Measurements from ENCODE around the gene PCDHA11.
A peak's percentile ranks its signal among the peaks of the same experiment; 100 is the strongest.
"Not testable (repeated sequence)": the region's sequence is repeated elsewhere in the genome, so short reads cannot be mapped to it uniquely, and the experiment has no call there.

Gene PCDHA11, protein sequence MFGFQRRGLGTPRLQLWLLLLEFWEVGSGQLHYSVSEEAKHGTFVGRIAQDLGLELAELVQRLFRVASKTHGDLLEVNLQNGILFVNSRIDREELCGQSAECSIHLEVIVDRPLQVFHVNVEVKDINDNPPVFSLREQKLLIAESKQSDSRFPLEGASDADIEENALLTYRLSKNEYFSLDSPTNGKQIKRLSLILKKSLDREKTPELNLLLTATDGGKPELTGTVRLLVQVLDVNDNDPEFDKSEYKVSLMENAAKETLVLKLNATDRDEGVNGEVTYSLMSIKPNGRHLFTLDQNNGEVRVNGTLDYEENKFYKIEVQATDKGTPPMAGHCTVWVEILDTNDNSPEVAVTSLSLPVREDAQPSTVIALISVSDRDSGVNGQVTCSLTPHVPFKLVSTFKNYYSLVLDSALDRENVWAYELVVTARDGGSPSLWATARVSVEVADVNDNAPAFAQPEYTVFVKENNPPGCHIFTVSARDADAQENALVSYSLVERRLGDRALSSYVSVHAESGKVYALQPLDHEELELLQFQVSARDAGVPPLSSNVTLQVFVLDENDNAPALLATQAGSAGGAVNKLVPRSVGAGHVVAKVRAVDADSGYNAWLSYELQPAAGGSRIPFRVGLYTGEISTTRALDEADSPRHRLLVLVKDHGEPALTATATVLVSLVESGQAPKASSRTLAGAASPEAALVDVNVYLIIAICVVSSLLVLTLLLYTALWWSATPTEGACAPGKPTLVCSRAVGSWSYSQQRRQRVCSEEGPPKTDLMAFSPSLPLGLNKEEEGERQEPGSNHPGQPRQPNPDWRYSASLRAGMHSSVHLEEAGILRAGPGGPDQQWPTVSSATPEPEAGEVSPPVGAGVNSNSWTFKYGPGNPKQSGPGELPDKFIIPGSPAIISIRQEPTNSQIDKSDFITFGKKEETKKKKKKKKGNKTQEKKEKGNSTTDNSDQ

DNA sequence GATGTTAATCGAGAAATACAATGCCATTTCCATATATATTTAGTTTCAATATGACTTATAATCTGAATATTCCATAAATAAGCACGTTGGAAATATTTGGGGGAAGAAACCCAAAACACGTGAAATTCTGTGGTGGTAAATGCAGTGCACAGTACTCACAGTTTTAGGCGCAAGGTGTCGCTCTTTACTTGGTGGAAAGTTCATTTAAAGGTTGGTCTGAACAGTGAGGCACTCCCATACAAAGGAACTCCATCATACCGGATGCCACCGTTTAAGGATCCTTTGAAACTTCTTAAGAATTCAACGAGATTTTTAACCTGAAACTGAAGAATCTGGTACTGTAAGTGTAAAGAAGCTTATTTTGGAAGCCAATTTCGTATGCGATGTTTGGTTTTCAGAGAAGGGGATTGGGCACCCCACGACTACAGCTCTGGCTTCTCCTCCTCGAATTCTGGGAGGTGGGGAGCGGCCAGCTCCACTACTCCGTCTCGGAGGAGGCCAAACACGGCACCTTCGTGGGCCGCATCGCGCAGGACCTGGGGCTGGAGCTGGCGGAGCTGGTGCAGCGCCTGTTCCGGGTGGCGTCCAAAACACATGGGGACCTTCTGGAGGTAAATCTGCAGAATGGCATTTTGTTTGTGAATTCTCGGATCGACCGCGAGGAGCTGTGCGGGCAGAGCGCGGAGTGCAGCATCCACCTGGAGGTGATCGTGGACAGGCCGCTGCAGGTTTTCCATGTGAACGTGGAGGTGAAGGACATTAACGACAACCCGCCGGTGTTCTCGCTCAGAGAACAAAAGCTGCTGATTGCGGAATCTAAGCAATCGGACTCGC lies at the start of gene PCDHA11:
PCDHA11 (plus strand) TSS at position 237 of the 834 bp plus-strand sequence; CDS start at position 384, 147 bp downstream.
- no peak for DNase-seq

DNA sequence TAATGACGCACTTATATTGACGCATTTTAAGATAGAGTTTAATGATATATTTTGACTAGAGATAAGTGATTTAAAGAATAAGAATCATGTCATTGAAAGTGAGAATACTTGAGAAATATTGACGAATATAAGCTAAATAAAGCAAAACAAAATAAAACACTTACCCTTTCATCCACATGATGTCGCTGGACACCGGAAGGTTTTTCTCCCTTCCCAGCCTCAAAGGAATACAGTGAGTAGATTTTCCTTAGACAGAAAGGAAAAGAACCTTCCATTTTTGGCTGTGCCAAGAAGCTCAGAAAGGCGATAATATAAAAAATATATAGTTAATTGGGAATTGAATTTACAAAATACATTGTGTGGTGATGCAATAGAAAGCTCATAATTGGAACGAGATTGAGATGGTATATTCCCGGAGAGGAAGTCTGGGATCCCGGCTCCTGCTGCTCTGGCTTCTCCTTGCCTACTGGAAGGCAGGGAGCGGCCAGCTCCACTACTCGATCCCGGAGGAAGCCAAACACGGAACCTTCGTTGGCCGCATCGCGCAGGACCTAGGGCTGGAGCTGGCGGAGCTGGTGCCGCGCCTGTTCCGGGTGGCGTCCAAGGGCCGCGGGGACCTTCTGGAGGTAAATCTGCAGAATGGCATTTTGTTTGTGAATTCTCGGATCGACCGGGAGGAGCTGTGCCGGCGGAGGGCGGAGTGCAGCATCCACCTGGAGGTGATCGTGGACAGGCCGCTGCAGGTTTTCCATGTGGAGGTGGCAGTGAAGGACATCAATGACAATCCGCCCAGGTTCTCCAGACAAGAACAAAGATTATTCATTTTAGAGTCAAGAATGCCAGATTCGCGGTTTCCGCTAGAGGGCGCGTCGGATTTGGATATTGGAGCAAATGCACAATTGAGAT lies 47.1 kb upstream of the PCDHA11 start, which contains the start of gene PCDHA5:
PCDHA5 (plus strand) TSS at position 239 of the 906 bp plus-strand sequence.
- no peak for DNase-seq

DNA sequence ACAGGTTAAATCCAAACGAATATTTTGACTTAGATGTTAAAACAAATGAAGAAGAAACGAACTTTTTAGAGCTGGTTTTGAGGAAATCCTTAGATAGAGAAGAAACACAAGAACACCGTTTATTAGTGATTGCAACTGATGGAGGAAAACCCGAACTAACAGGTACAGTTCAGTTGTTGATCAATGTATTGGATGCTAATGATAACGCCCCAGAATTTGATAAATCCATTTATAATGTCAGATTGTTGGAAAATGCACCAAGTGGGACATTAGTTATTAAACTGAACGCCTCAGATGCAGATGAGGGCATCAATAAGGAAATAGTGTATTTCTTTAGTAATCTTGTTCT lies 46.5 kb upstream of the PCDHA11 start:
- no peak for DNase-seq

DNA sequence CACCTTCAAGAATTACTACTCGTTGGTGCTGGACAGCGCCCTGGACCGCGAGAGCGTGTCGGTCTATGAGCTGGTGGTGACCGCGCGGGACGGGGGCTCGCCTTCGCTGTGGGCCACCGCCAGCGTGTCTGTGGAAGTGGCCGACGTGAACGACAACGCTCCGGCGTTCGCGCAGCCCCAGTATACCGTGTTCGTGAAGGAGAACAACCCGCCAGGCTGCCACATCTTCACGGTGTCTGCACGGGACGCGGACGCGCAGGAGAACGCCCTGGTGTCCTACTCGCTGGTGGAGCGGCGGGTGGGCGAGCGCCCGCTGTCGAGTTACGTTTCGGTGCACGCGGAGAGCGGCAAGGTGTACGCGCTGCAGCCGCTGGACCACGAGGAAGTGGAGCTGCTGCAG lies 45.8 kb upstream of the PCDHA11 start:
- not testable (repeated sequence) for DNase-seq

DNA sequence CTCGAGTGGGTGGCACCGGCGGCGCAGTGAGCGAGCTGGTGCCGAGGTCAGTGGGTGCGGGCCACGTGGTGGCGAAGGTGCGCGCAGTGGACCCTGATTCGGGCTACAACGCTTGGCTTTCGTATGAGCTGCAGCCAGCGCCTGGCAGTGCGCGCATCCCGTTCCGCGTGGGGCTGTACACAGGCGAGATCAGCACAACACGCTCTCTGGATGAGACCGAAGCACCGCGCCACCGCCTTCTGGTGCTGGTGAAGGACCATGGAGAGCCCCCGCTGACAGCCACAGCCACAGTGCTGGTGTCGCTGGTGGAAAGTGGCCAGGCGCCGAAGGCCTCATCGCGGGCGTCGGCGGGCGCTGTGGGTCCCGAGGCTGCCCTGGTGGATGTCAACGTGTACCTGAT lies 45.3 kb upstream of the PCDHA11 start:
- no peak for DNase-seq

DNA sequence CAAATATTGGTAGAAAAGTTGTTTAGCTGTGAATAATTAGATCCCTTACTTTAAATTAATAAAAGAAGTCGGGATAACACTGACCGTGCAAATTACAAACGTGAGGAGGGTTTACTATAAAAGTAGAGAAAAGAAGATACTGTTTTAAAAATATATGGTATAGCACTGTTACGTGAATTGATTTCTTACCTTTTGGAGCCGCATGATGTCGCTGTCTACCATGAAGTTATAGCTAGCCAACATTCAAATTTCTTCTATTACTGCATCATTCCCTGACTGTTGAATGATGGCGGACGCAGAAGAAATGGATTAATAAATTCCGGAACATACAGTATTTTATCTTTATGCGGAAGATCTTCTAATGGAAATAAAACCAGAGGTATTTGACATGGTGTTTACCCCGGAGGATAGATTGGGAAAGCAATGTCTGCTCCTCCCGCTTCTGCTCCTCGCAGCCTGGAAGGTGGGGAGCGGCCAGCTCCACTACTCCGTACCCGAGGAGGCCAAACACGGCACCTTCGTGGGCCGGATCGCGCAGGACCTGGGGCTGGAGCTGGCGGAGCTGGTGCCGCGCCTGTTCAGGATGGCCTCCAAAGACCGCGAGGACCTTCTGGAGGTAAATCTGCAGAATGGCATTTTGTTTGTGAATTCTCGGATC lies 40.9 kb upstream of the PCDHA11 start, which contains the start of gene PCDHA6:
PCDHA6 (plus strand) TSS at position 257 of the 658 bp plus-strand sequence; CDS start at position 389, 132 bp downstream.
- no peak for DNase-seq

DNA sequence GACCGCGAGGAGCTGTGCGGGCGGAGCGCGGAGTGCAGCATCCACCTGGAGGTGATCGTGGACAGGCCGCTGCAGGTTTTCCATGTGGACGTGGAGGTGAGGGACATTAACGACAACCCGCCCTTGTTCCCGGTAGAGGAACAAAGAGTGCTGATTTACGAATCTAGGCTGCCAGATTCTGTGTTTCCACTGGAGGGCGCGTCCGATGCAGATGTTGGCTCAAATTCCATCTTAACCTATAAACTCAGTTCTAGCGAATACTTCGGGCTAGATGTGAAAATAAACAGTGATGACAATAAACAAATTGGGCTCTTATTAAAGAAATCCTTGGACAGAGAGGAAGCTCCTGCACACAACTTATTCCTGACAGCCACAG lies 40.4 kb upstream of the PCDHA11 start:
- DNase-seq: no peak

DNA sequence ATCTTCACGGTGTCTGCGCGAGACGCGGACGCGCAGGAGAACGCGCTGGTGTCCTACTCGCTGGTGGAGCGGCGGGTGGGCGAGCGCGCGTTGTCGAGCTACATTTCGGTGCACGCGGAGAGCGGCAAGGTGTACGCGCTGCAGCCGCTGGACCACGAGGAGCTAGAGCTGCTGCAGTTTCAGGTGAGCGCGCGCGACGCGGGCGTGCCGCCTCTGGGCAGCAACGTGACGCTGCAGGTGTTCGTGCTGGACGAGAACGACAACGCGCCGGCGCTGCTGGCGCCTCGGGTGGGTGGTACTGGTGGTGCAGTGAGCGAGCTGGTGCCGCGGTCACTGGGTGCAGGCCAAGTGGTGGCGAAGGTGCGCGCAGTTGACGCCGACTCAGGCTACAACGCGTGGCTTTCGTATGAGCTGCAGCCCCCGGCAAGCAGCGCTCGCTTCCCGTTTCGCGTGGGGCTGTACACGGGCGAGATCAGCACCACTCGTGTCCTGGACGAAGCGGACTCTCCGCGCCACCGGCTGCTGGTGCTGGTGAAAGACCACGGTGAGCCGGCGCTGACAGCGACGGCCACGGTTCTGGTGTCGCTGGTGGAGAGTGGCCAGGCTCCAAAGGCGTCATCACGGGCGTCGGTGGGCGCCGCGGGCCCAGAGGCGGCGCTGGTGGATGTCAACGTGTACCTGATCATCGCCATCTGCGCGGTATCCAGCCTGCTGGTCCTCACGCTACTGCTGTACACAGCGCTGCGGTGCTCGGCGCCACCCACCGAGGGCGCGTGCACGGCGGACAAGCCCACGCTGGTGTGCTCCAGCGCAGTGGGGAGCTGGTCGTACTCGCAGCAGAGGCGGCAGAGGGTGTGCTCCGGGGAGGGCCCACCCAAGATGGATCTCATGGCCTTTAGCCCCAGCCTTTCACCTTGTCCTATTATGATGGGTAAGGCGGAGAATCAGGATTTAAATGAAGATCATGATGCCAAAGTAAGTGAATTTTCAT lies 39.0 kb upstream of the PCDHA11 start:
- not testable (repeated sequence) for DNase-seq

DNA sequence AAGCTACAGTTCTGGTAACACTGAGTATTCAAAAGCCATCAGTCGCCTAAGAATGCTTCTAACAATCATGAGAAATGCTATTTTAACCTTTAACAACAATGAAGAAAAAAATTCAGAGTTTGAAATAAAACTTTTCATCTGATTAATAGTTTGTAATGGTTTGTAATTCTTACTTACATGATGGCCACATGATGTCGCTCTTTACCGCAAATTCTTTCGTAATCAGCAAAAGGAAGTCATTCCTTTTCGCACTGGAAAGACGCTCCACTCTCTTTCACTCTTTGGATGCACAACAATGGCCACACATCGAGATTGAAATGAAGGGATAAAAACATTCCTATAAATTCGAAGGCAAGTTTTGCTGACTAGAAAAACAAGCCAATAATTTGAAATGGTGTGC lies 34.8 kb upstream of the PCDHA11 start, which contains the start of gene PCDHA7:
PCDHA7 (plus strand) TSS at position 277 of the 400 bp plus-strand sequence; CDS start at position 392, 115 bp downstream.
- DNase-seq: no peak

DNA sequence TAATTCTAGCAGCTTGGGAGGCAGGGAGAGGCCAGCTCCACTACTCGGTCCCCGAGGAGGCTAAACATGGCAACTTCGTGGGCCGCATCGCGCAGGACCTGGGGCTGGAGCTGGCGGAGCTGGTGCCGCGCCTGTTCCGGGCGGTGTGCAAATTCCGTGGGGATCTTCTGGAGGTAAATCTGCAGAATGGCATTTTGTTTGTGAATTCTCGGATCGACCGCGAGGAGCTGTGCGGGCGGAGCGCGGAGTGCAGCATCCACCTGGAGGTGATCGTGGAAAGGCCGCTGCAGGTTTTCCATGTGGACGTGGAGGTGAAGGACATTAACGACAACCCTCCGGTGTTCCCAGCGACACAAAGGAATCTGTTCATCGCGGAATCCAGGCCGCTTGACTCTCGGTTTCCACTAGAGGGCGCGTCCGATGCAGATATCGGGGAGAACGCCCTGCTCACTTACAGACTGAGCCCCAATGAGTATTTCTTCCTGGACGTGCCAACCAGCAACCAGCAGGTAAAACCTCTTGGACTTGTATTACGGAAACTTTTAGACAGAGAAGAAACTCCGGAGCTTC lies 34.2 kb upstream of the PCDHA11 start:
- not testable (repeated sequence) for DNase-seq

DNA sequence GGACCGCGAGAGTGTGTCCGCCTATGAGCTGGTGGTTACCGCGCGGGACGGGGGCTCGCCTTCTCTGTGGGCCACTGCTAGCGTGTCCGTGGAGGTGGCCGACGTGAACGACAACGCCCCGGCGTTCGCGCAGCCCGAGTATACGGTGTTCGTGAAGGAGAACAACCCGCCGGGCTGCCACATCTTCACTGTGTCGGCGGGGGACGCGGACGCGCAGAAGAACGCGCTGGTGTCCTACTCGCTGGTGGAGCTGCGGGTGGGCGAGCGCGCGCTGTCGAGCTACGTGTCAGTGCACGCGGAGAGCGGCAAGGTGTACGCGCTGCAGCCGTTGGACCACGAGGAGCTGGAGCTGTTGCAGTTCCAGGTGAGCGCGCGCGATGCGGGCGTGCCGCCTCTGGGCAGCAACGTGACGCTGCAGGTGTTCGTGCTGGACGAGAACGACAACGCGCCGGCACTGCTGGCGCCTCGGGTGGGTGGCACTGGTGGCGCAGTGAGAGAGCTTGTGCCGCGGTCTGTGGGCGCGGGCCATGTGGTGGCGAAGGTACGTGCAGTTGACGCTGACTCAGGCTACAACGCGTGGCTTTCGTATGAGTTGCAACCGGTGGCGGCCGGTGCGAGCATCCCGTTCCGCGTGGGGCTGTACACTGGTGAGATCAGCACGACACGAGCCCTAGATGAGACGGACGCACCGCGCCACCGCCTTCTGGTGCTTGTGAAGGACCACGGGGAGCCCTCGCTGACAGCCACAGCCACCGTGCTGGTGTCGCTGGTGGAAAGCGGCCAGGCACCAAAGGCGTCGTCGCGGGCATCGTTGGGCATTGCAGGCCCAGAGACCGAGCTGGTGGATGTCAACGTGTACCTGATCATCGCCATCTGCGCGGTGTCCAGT lies 32.9 kb upstream of the PCDHA11 start:
- no peak for DNase-seq

DNA sequence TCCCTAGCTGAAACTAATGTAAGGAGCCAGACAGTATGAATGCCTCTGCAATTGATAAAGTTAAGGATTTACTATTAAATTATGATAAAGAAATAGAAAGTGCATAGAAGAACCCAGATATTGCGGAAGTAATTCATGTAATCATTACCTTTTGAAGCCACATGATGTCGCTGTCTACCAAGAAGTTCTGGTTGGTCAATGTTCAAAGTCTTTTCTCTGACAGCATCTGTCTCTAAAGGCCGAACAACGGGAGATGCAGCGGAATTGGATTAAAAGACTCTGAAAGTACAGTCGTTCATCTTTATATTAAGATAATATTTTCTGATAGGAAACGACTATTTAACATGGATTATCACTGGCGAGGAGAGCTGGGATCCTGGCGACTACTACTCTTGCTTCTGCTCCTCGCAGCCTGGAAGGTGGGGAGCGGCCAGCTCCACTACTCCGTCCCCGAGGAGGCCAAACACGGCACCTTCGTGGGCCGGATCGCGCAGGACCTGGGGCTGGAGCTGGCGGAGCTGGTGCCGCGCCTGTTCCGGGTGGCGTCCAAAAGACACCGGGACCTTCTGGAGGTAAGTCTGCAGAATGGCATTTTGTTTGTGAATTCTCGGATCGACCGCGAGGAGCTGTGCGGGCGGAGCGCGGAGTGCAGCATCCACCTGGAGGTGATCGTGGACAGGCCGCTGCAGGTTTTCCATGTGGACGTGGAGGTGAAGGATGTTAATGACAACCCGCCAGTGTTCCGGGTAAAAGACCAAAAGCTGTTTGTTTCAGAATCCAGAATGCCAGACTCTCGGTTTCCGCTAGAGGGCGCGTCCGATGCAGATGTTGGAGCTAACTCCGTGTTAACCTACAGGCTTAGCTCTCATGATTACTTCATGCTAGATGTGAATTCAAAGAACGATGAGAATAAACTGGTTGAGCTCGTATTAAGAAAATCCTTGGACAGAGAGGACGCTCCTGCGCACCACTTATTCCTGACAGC lies 27.5 kb upstream of the PCDHA11 start, which contains the start of gene PCDHA8:
PCDHA8 (plus strand) TSS at position 210 of the 985 bp plus-strand sequence; CDS start at position 345, 135 bp downstream.
- DNase-seq: peak; percentile 86 to 87

DNA sequence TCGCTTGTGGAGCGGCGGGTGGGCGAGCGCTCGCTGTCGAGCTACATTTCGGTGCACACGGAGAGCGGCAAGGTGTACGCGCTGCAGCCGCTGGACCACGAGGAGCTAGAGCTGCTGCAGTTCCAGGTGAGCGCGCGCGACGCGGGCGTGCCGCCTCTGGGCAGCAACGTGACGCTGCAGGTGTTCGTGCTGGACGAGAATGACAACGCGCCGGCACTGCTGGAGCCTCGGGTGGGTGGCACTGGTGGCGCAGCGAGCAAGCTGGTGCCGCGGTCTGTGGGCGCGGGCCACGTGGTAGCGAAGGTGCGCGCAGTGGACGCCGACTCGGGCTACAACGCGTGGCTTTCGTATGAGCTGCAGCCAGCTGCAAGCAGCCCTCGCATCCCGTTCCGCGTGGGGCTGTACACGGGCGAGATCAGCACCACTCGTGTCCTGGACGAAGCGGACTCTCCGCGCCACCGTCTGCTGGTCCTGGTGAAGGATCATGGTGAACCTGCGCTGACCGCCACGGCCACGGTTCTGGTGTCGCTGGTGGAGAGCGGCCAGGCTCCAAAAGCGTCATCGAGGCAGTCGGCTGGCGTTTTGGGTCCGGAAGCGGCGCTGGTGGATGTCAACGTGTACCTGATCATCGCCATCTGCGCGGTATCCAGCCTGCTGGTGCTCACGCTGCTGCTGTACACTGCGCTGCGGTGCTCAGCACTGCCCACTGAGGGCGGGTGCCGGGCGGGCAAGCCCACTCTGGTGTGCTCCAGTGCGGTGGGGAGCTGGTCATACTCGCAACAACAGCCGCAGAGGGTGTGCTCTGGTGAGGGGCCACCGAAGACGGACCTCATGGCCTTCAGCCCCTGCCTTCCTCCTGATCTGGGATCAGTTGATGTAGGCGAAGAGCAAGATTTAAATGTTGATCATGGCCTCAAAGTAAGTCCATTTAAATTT lies 25.7 kb upstream of the PCDHA11 start:
- DNase-seq: no peak

DNA sequence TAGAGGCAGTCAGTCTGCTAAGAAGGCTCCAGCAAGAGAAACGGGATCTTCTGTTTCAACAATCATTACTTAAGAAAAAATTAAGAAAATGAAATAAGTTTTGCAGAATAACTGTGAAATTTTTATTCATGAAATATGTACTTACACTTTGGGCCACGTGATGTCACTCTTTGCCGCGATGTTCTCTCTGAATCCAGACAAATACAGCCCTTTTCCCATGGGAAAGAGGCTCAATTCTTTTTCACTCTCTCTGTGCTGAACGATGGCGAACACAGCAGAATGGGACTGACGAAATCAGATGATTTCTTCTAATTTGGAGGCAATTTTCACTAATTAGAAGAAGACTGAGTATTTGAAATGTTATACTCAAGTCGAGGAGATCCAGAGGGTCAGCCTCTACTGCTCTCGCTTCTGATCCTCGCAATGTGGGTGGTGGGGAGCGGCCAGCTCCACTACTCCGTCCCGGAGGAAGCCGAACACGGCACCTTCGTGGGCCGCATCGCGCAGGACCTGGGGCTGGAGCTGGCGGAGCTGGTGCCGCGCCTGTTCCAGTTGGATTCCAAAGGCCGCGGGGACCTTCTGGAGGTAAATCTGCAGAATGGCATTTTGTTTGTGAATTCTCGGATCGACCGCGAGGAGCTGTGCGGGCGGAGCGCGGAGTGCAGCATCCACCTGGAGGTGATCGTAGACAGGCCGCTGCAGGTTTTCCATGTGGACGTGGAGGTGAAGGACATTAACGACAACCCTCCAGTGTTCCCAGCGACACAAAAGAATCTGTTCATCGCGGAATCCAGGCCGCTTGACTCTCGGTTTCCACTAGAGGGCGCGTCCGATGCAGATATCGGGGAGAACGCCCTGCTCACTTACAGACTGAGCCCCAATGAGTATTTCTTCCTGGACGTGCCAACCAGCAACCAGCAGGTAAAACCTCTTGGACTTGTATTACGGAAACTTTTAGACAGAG lies 20.3 kb upstream of the PCDHA11 start, which contains the start of gene PCDHA9:
PCDHA9 (plus strand) TSS at position 244 of the 964 bp plus-strand sequence; CDS start at position 358, 114 bp downstream.
- not testable (repeated sequence) for DNase-seq
